ENCODE measurements around the gene MARK3. TPM values are rescaled to one million over a fixed set of nuclear protein-coding genes. Genes with fewer than 3 reads are reported as not detected.
A peak's percentile ranks its signal among the peaks of the same experiment; 100 is the strongest.

Gene MARK3
- total and polyA plus RNA-seq, 2 of the 4 experiments (the other 2 are of a cell fraction) = 78.5 to 80.5 TPM

- Histone ChIP-seq H2BK20ac (ENCODE audit: low read depth, low read length) (peak overlapping the region; percentile 96), H2BK15ac (ENCODE audit: low read depth, low read length) (peak overlapping the region; percentile 61), H2BK120ac (ENCODE audit: low read depth, low read length) (peak overlapping the region; percentile 96), H3K79me1 (ENCODE audit: low read depth in 1 of 2, low read length in 2 of 2) (no peaks in the 10 kb centered on the region; a peak in 1 of 4 replicates), H4K5ac (ENCODE audit: low read depth, low read length) (peak overlapping the region; percentile 37), H3K18ac (ENCODE audit: low read depth, low read length) (peak overlapping the region; percentile 36), H3K14ac (replicated peaks; ENCODE audit: low read depth, low read length) (peak overlapping the region; percentile 84; the same call in 1 of the 2 replicates), H4K8ac (ENCODE audit: low read depth in 2 of 2, low read length in 2 of 2) (peak overlapping the region; percentile 2 to 44; a peak in 3 of 4 replicates), H3K27me3 (ENCODE audit: control insufficient read depth, insufficient read depth, low read length) (no peaks in the 10 kb centered on the region), H3K4me1 (ENCODE audit: control insufficient read depth, insufficient read depth, low read length) (peaks cover 3% of the 10 kb centered on the region; the same call in 1 of the 2 replicates), H4K91ac (ENCODE audit: insufficient read depth, low read depth, low read length) (peak overlapping the region; percentile 69), H3K9me3 (ENCODE audit: control insufficient read depth, insufficient read depth, low read length) (peaks cover 6% of the 10 kb centered on the region), H3K23ac (ENCODE audit: low read depth, low read length) (no peak overlapping the region), H4K20me1 (ENCODE audit: insufficient read depth, low read length) (no peaks in the 10 kb centered on the region), H3K4me2 (ENCODE audit: low read depth, low read length) (no peak overlapping the region), H2AK9ac (replicated peaks; ENCODE audit: low read depth, low read length, poor library complexity) (no peak overlapping the region), H2AFZ (replicated peaks; ENCODE audit: low read length, poor library complexity) (peak overlapping the region; percentile 9), H3K4ac (ENCODE audit: low read depth, low read length) (peak overlapping the region; percentile 95), H2AK5ac (ENCODE audit: low read depth, low read length) (peak overlapping the region; percentile 96), H3K9ac (ENCODE audit: low read depth, low read length) (no peak overlapping the region), H3K56ac (ENCODE audit: extremely low read depth, insufficient read depth, low read length) (no peak overlapping the region), H2BK5ac (ENCODE audit: low read depth, low read length, poor library complexity, severe bottlenecking) (peak overlapping the region; percentile 25), H3K4me3 (ENCODE audit: insufficient read depth, low read depth, low read length) (no peak overlapping the region), H3K9me1 (ENCODE audit: insufficient read depth, low read length) (peaks cover 10% of the 10 kb centered on the region), H3K36me3 (ENCODE audit: control insufficient read depth, insufficient read depth, low read length) (no peaks in the 10 kb centered on the region), H3K27ac (ENCODE audit: insufficient read depth, low read length) (0 out of 2 replicates have a peak overlapping the region, but pooled peaks have one; percentile 7)
- ATAC-seq (ENCODE audit: low read depth) = no peak
- CTCF ChIA-PET = interaction anchor here (2.1 kb wide), 1 partner anchor 30 kb away, joined by 4 read pairs; no protein-coding TSS in a partner anchor
- dilution Hi-C loops (cut with HindIII; ENCODE audit: low sequenced_read_pairs, unreplicated experiment) (no loop called here), in situ Hi-C loops (cut with MboI; ENCODE audit: low sequenced_read_pairs) (no loop called here), intact Hi-C loops (cut with micrococcal nuclease) (no loop called here)
- POLR2A ChIA-PET (ENCODE audit: unreplicated experiment) = no interaction called here
- BruUV-seq (replicated peaks) = no TSS peak
- WGBS, 2 experiments (ENCODE audit: extremely low coverage in 2 of 2, insufficient read length in 1 of 2) = 100% methylated on average over 1 of the region's 7 CpGs; no CpG with 5 or more reads in 1 of the 2 experiments
- no peak for TF ChIP-seq CTCF (conservative IDR thresholded peaks at IDR 0.05; ENCODE audit: low read depth, low read length)
- TF ChIP-seq, protein P1, sequence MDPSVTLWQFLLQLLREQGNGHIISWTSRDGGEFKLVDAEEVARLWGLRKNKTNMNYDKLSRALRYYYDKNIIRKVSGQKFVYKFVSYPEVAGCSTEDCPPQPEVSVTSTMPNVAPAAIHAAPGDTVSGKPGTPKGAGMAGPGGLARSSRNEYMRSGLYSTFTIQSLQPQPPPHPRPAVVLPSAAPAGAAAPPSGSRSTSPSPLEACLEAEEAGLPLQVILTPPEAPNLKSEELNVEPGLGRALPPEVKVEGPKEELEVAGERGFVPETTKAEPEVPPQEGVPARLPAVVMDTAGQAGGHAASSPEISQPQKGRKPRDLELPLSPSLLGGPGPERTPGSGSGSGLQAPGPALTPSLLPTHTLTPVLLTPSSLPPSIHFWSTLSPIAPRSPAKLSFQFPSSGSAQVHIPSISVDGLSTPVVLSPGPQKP (IDR thresholded peaks at IDR 0.05; ENCODE audit: borderline replicate concordance, low read depth, low read length) = no peak
- no peak for TF ChIP-seq SMC3 (IDR thresholded peaks at IDR 0.05; ENCODE audit: low read depth, low read length)
- no peak for TF ChIP-seq NFE2L2 (IDR thresholded peaks at IDR 0.05; ENCODE audit: low read depth, low read length)
- TF ChIP-seq MAZ (IDR thresholded peaks at IDR 0.05; ENCODE audit: borderline replicate concordance, low read depth, low read length) = no peak
- TF ChIP-seq RFX5 (IDR thresholded peaks at IDR 0.05; ENCODE audit: low read depth, low read length) = no peak
- TF ChIP-seq MAFK (IDR thresholded peaks at IDR 0.05; ENCODE audit: low read depth, low read length) = no peak
- no peak for TF ChIP-seq CHD1 (IDR thresholded peaks at IDR 0.05; ENCODE audit: low read depth, low read length)
- no peak for TF ChIP-seq POLR2A (IDR thresholded peaks at IDR 0.05; ENCODE audit: low read depth, low read length)
- no peak for TF ChIP-seq MXI1 (IDR thresholded peaks at IDR 0.05; ENCODE audit: borderline replicate concordance, low read depth, low read length)
- no peak for TF ChIP-seq CEBPB (IDR thresholded peaks at IDR 0.05; ENCODE audit: low read depth, low read length)
- TF ChIP-seq RCOR1 (IDR thresholded peaks at IDR 0.05; ENCODE audit: insufficient replicate concordance, low read length) = no peak
- DNase-seq = no peak
Observed at GRCh38 chr14:103360548-103360947, 24.7 kb upstream of the MARK3 start.

All from IMR-90 (cell line).